ENCODE results near the gene GABRG3.

The GABRG3 gene

GRCh38 chr15:27449941-27450340 lies 479.0 kb downstream of the GABRG3 start:
- FAIRE-seq (no peak), DNase-seq (ENCODE audit: insufficient read length, low spot score) (no peak)

GRCh38 chr15:27454281-27455075 lies 483.5 kb downstream of the GABRG3 start:
- no peak for FAIRE-seq
- no peak for DNase-seq (ENCODE audit: insufficient read length, low spot score)

GRCh38 chr15:27456807-27457206 lies 485.8 kb downstream of the GABRG3 start:
- DNase-seq (ENCODE audit: insufficient read length, low spot score) (no peak), FAIRE-seq (no peak)

- FAIRE-seq (no peak), DNase-seq (ENCODE audit: insufficient read length, low spot score) (no peak)
Measured at GRCh38 chr15:27457766-27458165, 486.8 kb downstream of the GABRG3 start.

GRCh38 chr15:27458345-27459084 lies 487.5 kb downstream of the GABRG3 start:
- no peak for FAIRE-seq
- DNase-seq (ENCODE audit: insufficient read length, low spot score), result no peak

GRCh38 chr15:27459836-27460235 lies 488.9 kb downstream of the GABRG3 start:
- FAIRE-seq (no peak), DNase-seq (ENCODE audit: insufficient read length, low spot score) (no peak)

- DNase-seq (ENCODE audit: insufficient read length, low spot score) (no peak), FAIRE-seq (no peak)
Measured at GRCh38 chr15:27461181-27461580, 490.2 kb downstream of the GABRG3 start.

GRCh38 chr15:27463525-27464088 lies 492.6 kb downstream of the GABRG3 start:
- FAIRE-seq (no peak), DNase-seq (ENCODE audit: insufficient read length, low spot score) (no peak)

- FAIRE-seq (no peak), DNase-seq (ENCODE audit: insufficient read length, low spot score) (no peak)
Measured at GRCh38 chr15:27464941-27465612, 494.1 kb downstream of the GABRG3 start.

GRCh38 chr15:27466758-27467157 lies 495.8 kb downstream of the GABRG3 start:
- FAIRE-seq (no peak), DNase-seq (ENCODE audit: insufficient read length, low spot score) (no peak)

GRCh38 chr15:27468151-27468591 lies 497.2 kb downstream of the GABRG3 start:
- FAIRE-seq, result no peak
- DNase-seq (ENCODE audit: insufficient read length, low spot score), result no peak

- FAIRE-seq (no peak), DNase-seq (ENCODE audit: insufficient read length, low spot score) (no peak)
Measured at GRCh38 chr15:27473845-27474244, 502.9 kb downstream of the GABRG3 start.

- no peak for DNase-seq (ENCODE audit: insufficient read length, low spot score)
- FAIRE-seq, result peak; percentile 26
Measured at GRCh38 chr15:27475395-27475794, 504.4 kb downstream of the GABRG3 start.

GRCh38 chr15:27479296-27480140 lies 508.5 kb downstream of the GABRG3 start:
- FAIRE-seq (no peak), DNase-seq (ENCODE audit: insufficient read length, low spot score) (no peak)

GRCh38 chr15:27480141-27480530 lies 509.2 kb downstream of the GABRG3 start:
- no peak for DNase-seq (ENCODE audit: insufficient read length, low spot score)
- no peak for FAIRE-seq

- FAIRE-seq (no peak), DNase-seq (ENCODE audit: insufficient read length, low spot score) (no peak)
Measured at GRCh38 chr15:27480642-27481041, 509.7 kb downstream of the GABRG3 start.

GRCh38 chr15:27481768-27482167 lies 510.8 kb downstream of the GABRG3 start:
- DNase-seq (ENCODE audit: insufficient read length, low spot score) (no peak), FAIRE-seq (no peak)

- DNase-seq (ENCODE audit: insufficient read length, low spot score) (no peak), FAIRE-seq (no peak)
Measured at GRCh38 chr15:27482287-27482686, 511.3 kb downstream of the GABRG3 start.

- FAIRE-seq, result no peak
Measured at GRCh38 chr15:27483124-27483523, 512.1 kb downstream of the GABRG3 start.

GRCh38 chr15:27485265-27485664 lies 514.3 kb downstream of the GABRG3 start:
- FAIRE-seq, result no peak

More at GRCh38 chr15:27483124-27483523, 512.1 kb downstream of the GABRG3 start:
- no peak for DNase-seq (ENCODE audit: insufficient read length, low spot score)

More at GRCh38 chr15:27485265-27485664, 514.3 kb downstream of the GABRG3 start:
- DNase-seq (ENCODE audit: insufficient read length, low spot score), result no peak
